ENCODE data around the gene KAZN.

Gene KAZN

DNA sequence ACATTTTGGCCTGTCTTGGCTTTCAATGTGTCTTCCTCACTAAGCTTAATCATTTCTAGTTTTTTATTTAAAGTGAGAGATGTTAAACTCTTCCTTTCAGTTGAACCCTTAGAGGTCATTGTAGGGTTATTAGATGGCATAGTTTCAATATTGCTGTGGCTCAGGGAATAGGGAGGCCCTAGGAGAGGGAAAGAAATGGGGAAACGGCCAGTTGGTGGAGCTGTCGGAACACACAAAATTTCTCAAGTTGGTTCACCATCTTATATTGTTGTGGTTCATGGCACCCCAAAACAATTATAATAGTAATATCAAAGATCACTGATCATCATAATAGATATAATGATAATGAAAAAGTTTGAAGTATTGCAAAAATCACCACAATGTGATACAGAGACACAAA is 31.4 kb upstream of the KAZN start:
- TF ChIP-seq ZFP30 (CRISPR knock-in tag; IDR thresholded peaks at IDR 0.05) = no peak
- TF ChIP-seq, protein P1, sequence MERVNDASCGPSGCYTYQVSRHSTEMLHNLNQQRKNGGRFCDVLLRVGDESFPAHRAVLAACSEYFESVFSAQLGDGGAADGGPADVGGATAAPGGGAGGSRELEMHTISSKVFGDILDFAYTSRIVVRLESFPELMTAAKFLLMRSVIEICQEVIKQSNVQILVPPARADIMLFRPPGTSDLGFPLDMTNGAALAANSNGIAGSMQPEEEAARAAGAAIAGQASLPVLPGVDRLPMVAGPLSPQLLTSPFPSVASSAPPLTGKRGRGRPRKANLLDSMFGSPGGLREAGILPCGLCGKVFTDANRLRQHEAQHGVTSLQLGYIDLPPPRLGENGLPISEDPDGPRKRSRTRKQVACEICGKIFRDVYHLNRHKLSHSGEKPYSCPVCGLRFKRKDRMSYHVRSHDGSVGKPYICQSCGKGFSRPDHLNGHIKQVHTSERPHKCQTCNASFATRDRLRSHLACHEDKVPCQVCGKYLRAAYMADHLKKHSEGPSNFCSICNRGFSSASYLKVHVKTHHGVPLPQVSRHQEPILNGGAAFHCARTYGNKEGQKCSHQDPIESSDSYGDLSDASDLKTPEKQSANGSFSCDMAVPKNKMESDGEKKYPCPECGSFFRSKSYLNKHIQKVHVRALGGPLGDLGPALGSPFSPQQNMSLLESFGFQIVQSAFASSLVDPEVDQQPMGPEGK (CRISPR knock-in tag; IDR thresholded peaks at IDR 0.05; ENCODE audit: borderline replicate concordance) = no peak
- TF ChIP-seq ZNF8 (CRISPR knock-in tag; IDR thresholded peaks at IDR 0.05) = no peak
- no peak for TF ChIP-seq PPARA (CRISPR knock-in tag; IDR thresholded peaks at IDR 0.05; ENCODE audit: borderline replicate concordance)
- ATAC-seq = no peak

DNA sequence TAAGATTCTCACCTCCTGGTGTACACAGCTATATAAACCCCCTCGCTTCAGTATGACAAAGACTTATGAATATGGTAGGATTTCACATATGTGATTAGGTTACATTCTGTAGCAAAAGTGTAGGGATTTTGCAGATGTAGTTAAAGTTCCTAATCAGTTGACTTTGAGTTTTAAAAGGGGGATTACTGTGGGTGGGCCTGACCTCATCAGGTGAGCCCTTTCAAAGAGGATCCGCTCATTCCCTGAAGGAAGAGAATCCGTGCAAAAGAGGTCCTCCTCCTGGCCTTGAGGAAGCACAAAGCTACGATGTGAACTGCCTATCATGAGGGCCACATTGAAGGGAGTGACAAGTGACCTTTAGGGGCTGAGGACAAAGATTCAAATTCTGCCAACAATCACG is 30.6 kb upstream of the KAZN start:
- no peak for ATAC-seq
- TF ChIP-seq OSR1 (CRISPR knock-in tag; IDR thresholded peaks at IDR 0.05) (no peak), TCF4 (CRISPR knock-in tag; IDR thresholded peaks at IDR 0.05; ENCODE audit: borderline replicate concordance) (no peak), CSDC2 (CRISPR knock-in tag; IDR thresholded peaks at IDR 0.05) (no peak), ESRRG (CRISPR knock-in tag; IDR thresholded peaks at IDR 0.05) (no peak), ZC3H10 (CRISPR knock-in tag; IDR thresholded peaks at IDR 0.05) (no peak)

DNA sequence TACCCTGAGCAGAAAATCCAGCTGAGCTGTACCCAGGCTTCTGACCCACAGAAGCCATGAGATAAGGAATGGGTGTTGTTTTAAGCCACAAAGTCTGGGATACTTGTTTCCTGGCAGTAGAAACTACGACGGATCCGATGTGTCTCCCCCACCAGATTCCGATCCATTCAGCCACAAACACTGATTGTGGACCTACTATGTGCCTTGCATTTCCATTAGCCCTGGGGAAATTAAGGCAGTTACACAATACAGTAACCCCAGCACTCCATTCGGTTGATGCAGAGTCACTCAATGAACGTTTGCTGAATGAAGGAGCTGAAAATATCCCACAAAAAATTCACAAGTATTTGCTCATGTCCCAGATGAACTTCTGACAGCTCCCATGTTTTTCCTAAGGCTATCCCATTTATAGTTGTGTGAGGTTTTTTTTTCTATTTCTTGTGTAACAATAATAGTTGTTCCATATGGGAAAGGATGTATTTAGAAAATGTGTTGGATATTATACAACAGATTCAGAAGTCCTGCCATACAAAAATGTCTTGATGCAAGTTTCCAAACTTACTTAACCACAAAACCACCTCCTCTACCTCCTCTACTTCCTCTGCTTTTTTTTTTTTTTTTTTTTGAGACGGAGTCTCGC is 29.6 kb upstream of the KAZN start:
- TF ChIP-seq RARB (CRISPR knock-in tag; IDR thresholded peaks at IDR 0.05) = no peak
- TF ChIP-seq ZNF8 (CRISPR knock-in tag; IDR thresholded peaks at IDR 0.05) = no peak
- TF ChIP-seq, protein P1 (CRISPR knock-in tag; IDR thresholded peaks at IDR 0.05; ENCODE audit: borderline replicate concordance) = no peak
- no peak for TF ChIP-seq TOX (CRISPR knock-in tag; IDR thresholded peaks at IDR 0.05; ENCODE audit: borderline replicate concordance)
- TF ChIP-seq, protein P2, sequence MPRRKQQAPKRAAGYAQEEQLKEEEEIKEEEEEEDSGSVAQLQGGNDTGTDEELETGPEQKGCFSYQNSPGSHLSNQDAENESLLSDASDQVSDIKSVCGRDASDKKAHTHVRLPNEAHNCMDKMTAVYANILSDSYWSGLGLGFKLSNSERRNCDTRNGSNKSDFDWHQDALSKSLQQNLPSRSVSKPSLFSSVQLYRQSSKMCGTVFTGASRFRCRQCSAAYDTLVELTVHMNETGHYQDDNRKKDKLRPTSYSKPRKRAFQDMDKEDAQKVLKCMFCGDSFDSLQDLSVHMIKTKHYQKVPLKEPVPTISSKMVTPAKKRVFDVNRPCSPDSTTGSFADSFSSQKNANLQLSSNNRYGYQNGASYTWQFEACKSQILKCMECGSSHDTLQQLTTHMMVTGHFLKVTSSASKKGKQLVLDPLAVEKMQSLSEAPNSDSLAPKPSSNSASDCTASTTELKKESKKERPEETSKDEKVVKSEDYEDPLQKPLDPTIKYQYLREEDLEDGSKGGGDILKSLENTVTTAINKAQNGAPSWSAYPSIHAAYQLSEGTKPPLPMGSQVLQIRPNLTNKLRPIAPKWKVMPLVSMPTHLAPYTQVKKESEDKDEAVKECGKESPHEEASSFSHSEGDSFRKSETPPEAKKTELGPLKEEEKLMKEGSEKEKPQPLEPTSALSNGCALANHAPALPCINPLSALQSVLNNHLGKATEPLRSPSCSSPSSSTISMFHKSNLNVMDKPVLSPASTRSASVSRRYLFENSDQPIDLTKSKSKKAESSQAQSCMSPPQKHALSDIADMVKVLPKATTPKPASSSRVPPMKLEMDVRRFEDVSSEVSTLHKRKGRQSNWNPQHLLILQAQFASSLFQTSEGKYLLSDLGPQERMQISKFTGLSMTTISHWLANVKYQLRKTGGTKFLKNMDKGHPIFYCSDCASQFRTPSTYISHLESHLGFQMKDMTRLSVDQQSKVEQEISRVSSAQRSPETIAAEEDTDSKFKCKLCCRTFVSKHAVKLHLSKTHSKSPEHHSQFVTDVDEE (CRISPR knock-in tag; IDR thresholded peaks at IDR 0.05) = no peak
- TF ChIP-seq ZC3H10 (CRISPR knock-in tag; IDR thresholded peaks at IDR 0.05) = no peak
- TF ChIP-seq ARNTL (CRISPR knock-in tag; IDR thresholded peaks at IDR 0.05; ENCODE audit: borderline replicate concordance, low read depth) = no peak
- TF ChIP-seq, protein P3, sequence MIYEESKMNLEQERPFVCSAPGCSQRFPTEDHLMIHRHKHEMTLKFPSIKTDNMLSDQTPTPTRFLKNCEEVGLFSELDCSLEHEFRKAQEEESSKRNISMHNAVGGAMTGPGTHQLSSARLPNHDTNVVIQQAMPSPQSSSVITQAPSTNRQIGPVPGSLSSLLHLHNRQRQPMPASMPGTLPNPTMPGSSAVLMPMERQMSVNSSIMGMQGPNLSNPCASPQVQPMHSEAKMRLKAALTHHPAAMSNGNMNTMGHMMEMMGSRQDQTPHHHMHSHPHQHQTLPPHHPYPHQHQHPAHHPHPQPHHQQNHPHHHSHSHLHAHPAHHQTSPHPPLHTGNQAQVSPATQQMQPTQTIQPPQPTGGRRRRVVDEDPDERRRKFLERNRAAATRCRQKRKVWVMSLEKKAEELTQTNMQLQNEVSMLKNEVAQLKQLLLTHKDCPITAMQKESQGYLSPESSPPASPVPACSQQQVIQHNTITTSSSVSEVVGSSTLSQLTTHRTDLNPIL (CRISPR knock-in tag; IDR thresholded peaks at IDR 0.05; ENCODE audit: low read depth) = no peak
- no peak for TF ChIP-seq TCF4 (CRISPR knock-in tag; IDR thresholded peaks at IDR 0.05; ENCODE audit: borderline replicate concordance)
- TF ChIP-seq ZFP3 (CRISPR knock-in tag; IDR thresholded peaks at IDR 0.05) = no peak
- no peak for TF ChIP-seq ZFP30 (CRISPR knock-in tag; IDR thresholded peaks at IDR 0.05)
- no peak for TF ChIP-seq BACH2 (CRISPR knock-in tag; IDR thresholded peaks at IDR 0.05; ENCODE audit: borderline replicate concordance)
- no peak for TF ChIP-seq GLIS3 (CRISPR knock-in tag; IDR thresholded peaks at IDR 0.05)
- TF ChIP-seq PPARA (CRISPR knock-in tag; IDR thresholded peaks at IDR 0.05; ENCODE audit: borderline replicate concordance) = no peak
- TF ChIP-seq OSR1 (CRISPR knock-in tag; IDR thresholded peaks at IDR 0.05) = no peak
- TF ChIP-seq, protein P4, sequence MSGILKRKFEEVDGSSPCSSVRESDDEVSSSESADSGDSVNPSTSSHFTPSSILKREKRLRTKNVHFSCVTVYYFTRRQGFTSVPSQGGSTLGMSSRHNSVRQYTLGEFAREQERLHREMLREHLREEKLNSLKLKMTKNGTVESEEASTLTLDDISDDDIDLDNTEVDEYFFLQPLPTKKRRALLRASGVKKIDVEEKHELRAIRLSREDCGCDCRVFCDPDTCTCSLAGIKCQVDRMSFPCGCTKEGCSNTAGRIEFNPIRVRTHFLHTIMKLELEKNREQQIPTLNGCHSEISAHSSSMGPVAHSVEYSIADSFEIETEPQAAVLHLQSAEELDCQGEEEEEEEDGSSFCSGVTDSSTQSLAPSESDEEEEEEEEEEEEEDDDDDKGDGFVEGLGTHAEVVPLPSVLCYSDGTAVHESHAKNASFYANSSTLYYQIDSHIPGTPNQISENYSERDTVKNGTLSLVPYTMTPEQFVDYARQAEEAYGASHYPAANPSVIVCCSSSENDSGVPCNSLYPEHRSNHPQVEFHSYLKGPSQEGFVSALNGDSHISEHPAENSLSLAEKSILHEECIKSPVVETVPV (CRISPR knock-in tag; IDR thresholded peaks at IDR 0.05) = no peak
- TF ChIP-seq ESRRG (CRISPR knock-in tag; IDR thresholded peaks at IDR 0.05) = no peak
- TF ChIP-seq, protein P5, sequence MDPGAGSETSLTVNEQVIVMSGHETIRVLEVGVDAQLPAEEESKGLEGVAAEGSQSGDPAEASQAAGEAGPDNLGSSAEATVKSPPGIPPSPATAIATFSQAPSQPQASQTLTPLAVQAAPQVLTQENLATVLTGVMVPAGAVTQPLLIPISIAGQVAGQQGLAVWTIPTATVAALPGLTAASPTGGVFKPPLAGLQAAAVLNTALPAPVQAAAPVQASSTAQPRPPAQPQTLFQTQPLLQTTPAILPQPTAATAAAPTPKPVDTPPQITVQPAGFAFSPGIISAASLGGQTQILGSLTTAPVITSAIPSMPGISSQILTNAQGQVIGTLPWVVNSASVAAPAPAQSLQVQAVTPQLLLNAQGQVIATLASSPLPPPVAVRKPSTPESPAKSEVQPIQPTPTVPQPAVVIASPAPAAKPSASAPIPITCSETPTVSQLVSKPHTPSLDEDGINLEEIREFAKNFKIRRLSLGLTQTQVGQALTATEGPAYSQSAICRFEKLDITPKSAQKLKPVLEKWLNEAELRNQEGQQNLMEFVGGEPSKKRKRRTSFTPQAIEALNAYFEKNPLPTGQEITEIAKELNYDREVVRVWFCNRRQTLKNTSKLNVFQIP (CRISPR knock-in tag; IDR thresholded peaks at IDR 0.05; ENCODE audit: borderline replicate concordance, low read depth) = no peak
- ATAC-seq = no peak
